Panc1 (cell line): ENCODE data around the gene PRPF4.

ENCODE experiments used
- POLR2AphosphoS5 ChIP-seq: IDR thresholded peaks from 2 replicates; pipeline ENCODE4 v1.6.1; 2012; ENCODE audit warnings: mild to moderate bottlenecking, low read depth, low read length, moderate library complexity
- TF ChIP-seq, protein P1 (sequence below): fragments of 450-650 bp; IDR thresholded peaks from 2 replicates; pipeline ENCODE4 v1.5.1; 2017; ENCODE audit warnings: mild to moderate bottlenecking

DNA sequence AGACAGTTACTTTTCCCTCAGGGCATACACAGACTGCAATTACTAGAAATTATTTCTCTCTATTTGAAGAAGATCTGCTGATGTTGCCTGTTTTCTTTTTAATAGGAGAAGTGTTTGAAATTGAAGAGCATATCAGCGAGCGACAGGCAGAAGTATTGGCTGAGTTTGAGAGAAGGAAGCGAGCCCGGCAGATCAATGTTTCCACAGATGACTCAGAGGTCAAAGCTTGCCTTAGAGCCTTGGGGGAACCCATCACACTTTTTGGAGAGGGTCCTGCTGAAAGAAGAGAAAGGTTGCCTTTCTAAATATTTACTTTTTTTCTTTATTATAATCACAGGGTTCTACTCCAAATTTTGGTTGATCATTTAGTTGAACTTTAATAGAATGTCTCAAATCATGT lies 3.4 kb downstream of the PRPF4 start:
- TF ChIP-seq, protein P1, sequence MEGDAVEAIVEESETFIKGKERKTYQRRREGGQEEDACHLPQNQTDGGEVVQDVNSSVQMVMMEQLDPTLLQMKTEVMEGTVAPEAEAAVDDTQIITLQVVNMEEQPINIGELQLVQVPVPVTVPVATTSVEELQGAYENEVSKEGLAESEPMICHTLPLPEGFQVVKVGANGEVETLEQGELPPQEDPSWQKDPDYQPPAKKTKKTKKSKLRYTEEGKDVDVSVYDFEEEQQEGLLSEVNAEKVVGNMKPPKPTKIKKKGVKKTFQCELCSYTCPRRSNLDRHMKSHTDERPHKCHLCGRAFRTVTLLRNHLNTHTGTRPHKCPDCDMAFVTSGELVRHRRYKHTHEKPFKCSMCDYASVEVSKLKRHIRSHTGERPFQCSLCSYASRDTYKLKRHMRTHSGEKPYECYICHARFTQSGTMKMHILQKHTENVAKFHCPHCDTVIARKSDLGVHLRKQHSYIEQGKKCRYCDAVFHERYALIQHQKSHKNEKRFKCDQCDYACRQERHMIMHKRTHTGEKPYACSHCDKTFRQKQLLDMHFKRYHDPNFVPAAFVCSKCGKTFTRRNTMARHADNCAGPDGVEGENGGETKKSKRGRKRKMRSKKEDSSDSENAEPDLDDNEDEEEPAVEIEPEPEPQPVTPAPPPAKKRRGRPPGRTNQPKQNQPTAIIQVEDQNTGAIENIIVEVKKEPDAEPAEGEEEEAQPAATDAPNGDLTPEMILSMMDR = no peak
- no peak for TF ChIP-seq POLR2AphosphoS5
